ENCODE results near the gene IL1RAPL1. TPM values are rescaled to one million over a fixed set of nuclear protein-coding genes. Genes with fewer than 3 reads are reported as not detected.

The IL1RAPL1 gene
- polyA plus RNA-seq, 2 of the 4 experiments (the other 2 are of a cell fraction), result not detected

- TF ChIP-seq NFE2L2 (conservative IDR thresholded peaks at IDR 0.05; ENCODE audit: low read length) (no peak), MYC (IDR thresholded peaks at IDR 0.05; ENCODE audit: borderline replicate concordance, low read length) (no peak), RARB (CRISPR knock-in tag; IDR thresholded peaks at IDR 0.05) (no peak)
- Histone ChIP-seq H3K4me3 (no peak overlapping the region), H3K9me3 (no peaks in the 10 kb centered on the region), H3K4me1 (no peaks in the 10 kb centered on the region), H3K27ac (no peak overlapping the region), H3K4me2 (no peak overlapping the region)
- ATAC-seq, result no peak
- FAIRE-seq, result peak; percentile 88
- ChIA-PET POLR2A (no interaction called here), CTCF (no interaction called here)
- WGBS (ENCODE audit: missing lambda C conversion rate), result 36% methylated on average over 4 of the region's 4 CpGs
- DNase-seq (ENCODE audit: low read depth in 1 of 2, low spot score in 1 of 2), result no peak
These were observed 23.5 kb downstream of the IL1RAPL1 start for GRCh38 chrX:28610746-28611145.

GRCh38 chrX:28613558-28613957, 26.3 kb downstream of the IL1RAPL1 start:
- Histone ChIP-seq H3K4me3 (no peak overlapping the region), H3K9me3 (no peaks in the 10 kb centered on the region), H3K4me2 (no peak overlapping the region), H3K4me1 (no peaks in the 10 kb centered on the region), H3K27ac (no peak overlapping the region)
- no peak for FAIRE-seq
- no peak for ATAC-seq
- POLR2A ChIA-PET, result no interaction called here
- 0% methylated on average over 1 of the region's 1 CpG for WGBS (ENCODE audit: missing lambda C conversion rate)
- DNase-seq (ENCODE audit: low read depth in 1 of 2, low spot score in 1 of 2), result no peak
- no peak for TF ChIP-seq FOSL2 (IDR thresholded peaks at IDR 0.05)
- TF ChIP-seq FOSL2 (CRISPR knock-in tag; IDR thresholded peaks at IDR 0.05), result no peak
- TF ChIP-seq REST (IDR thresholded peaks at IDR 0.05), result no peak
- no peak for TF ChIP-seq RNF2 (IDR thresholded peaks at IDR 0.05; ENCODE audit: borderline replicate concordance, low read depth)
- TF ChIP-seq POLR2A (IDR thresholded peaks at IDR 0.05; ENCODE audit: low read length), result no peak
- no peak for TF ChIP-seq JUN (IDR thresholded peaks at IDR 0.05)
- no peak for TF ChIP-seq EHMT2 (IDR thresholded peaks at IDR 0.05; ENCODE audit: low read depth)
- TF ChIP-seq TFCP2L1 (CRISPR knock-in tag; IDR thresholded peaks at IDR 0.05), result no peak
- CTCF ChIA-PET, result interaction anchor here (0.6 kb wide), 1 partner anchor 24 kb away, joined by 3 read pairs; no protein-coding TSS in a partner anchor

GRCh38 chrX:28625223-28625622, 38.0 kb downstream of the IL1RAPL1 start:
- FAIRE-seq, result no peak

More at GRCh38 chrX:28625223-28625622, 38.0 kb downstream of the IL1RAPL1 start:
- ChIA-PET POLR2A (no interaction called here), CTCF (no interaction called here)
- TF ChIP-seq HOXB13 (CRISPR knock-in tag; IDR thresholded peaks at IDR 0.05; ENCODE audit: low read depth) (no peak), HMGXB4 (CRISPR knock-in tag; IDR thresholded peaks at IDR 0.05; ENCODE audit: borderline replicate concordance) (no peak), TFCP2L1 (CRISPR knock-in tag; IDR thresholded peaks at IDR 0.05) (no peak), ZNF302 (CRISPR knock-in tag; IDR thresholded peaks at IDR 0.05) (no peak), TP53 (CRISPR knock-in tag; IDR thresholded peaks at IDR 0.05) (no peak), EHF (CRISPR knock-in tag; IDR thresholded peaks at IDR 0.05) (no peak), CBX2 (IDR thresholded peaks at IDR 0.05; ENCODE audit: borderline replicate concordance, low read depth) (no peak), MYC (IDR thresholded peaks at IDR 0.05; ENCODE audit: borderline replicate concordance, low read length) (no peak), CHD4 (IDR thresholded peaks at IDR 0.05; ENCODE audit: borderline replicate concordance) (no peak), HES2 (IDR thresholded peaks at IDR 0.05) (no peak), ZFP36 (IDR thresholded peaks at IDR 0.05; ENCODE audit: borderline replicate concordance, partially characterized antibody) (no peak), EP300 (IDR thresholded peaks at IDR 0.05) (no peak), GATA3 (IDR thresholded peaks at IDR 0.05; ENCODE audit: borderline replicate concordance) (no peak), FOXS1 (CRISPR knock-in tag; IDR thresholded peaks at IDR 0.05) (no peak), CHD2 (IDR thresholded peaks at IDR 0.05; ENCODE audit: low read length, partially characterized antibody) (no peak), HDAC2 (IDR thresholded peaks at IDR 0.05) (no peak), KDM1A (IDR thresholded peaks at IDR 0.05; ENCODE audit: low read depth) (no peak), MAZ (IDR thresholded peaks at IDR 0.05; ENCODE audit: borderline replicate concordance, low read depth, low read length) (no peak)
- DNase-seq (ENCODE audit: low read depth in 1 of 2, low spot score in 1 of 2) (no peak), ATAC-seq (no peak)
- 14% methylated on average over 2 of the region's 2 CpGs for WGBS (ENCODE audit: missing lambda C conversion rate)
- Histone ChIP-seq H3K4me1 (no peaks in the 10 kb centered on the region), H3K9me3 (no peaks in the 10 kb centered on the region), H3K27ac (no peak overlapping the region), H3K4me3 (no peak overlapping the region), H3K4me2 (no peak overlapping the region)
